Calu3 (cell line): ENCODE data around the gene PRSS33. TPM values are rescaled to one million over a fixed set of nuclear protein-coding genes. Genes with fewer than 3 reads are reported as not detected.
A peak's percentile ranks its signal among the peaks of the same experiment; 100 is the strongest.

ENCODE experiments used
- BruUV-seq: library from RNA; stranded (reverse); fragments of 400-500 nt; replicated peaks from 2 replicates; lab custom pipeline; 2021; lab: Mats Ljungman, UMichigan
- CTCF ChIA-PET: fragments of 300-600 bp; sonication (Branson Sonifier 250); formaldehyde crosslinking; loops from one replicate; lab custom pipeline; 2022; ENCODE audit warnings: antibody characterized with exemption; lab: Charles Lee
- DNase-seq: peaks from one replicate; pipeline ENCODE4 v3.0.0; 2022
- H3K27ac Mint-ChIP-seq: one replicate; pipeline ENCODE4 v1.8.0; 2022; ENCODE audit warnings: mixed read lengths; ENCODE audit not compliant: unreplicated experiment
- H3K27me3 Mint-ChIP-seq: one replicate; pipeline ENCODE4 v1.8.0; 2022; ENCODE audit warnings: mixed read lengths; ENCODE audit not compliant: unreplicated experiment
- H3K36me3 Mint-ChIP-seq: one replicate; pipeline ENCODE4 v1.8.0; 2022; ENCODE audit warnings: mild to moderate bottlenecking, moderate library complexity, mixed read lengths; ENCODE audit not compliant: insufficient read depth, unreplicated experiment
- H3K4me1 Mint-ChIP-seq: one replicate; pipeline ENCODE4 v1.8.0; 2022; ENCODE audit warnings: mild to moderate bottlenecking, low read depth, mixed read lengths; ENCODE audit not compliant: unreplicated experiment
- H3K4me3 Mint-ChIP-seq: one replicate; pipeline ENCODE4 v1.8.0; 2022; ENCODE audit warnings: mild to moderate bottlenecking, low read depth, moderate library complexity, mixed read lengths; ENCODE audit not compliant: unreplicated experiment
- H3K9me3 Mint-ChIP-seq: one replicate; pipeline ENCODE4 v1.8.0; 2022; ENCODE audit warnings: low read depth, mixed read lengths; ENCODE audit not compliant: unreplicated experiment
- intact Hi-C: fragments of 100-400 bp; cut with micrococcal nuclease; formaldehyde crosslinking; loops from one replicate; pipeline ENCODE4 v1.10.0; 2022; ENCODE audit not compliant: unreplicated experiment
- total RNA-seq: library from RNA; stranded (reverse); gene quantifications from 2 replicates; pipeline ENCODE4 v1.2.3, GENCODE V29; 2022
- TF ChIP-seq, protein P1 (sequence below): fragments of 200-600 bp; IDR thresholded peaks from one replicate; pipeline ENCODE4 v1.8.0; 2022; ENCODE audit warnings: antibody characterized with exemption; ENCODE audit not compliant: unreplicated experiment

The PRSS33 gene
- total RNA-seq, 1 experiment from 2014 or later: 13.2 TPM

GRCh38 chr16:2783581-2784357, 3.6 kb downstream of the PRSS33 start:
- H3K27ac Mint-ChIP-seq: no peak overlapping the region
- no peaks in the 10 kb centered on the region for H3K9me3 Mint-ChIP-seq
- H3K4me3 Mint-ChIP-seq: peak overlapping the region; percentile 71
- peaks cover 29% of the 10 kb centered on the region for H3K36me3 Mint-ChIP-seq
- DNase-seq: no peak
- no peaks in the 10 kb centered on the region for H3K27me3 Mint-ChIP-seq
- TF ChIP-seq, protein P1, sequence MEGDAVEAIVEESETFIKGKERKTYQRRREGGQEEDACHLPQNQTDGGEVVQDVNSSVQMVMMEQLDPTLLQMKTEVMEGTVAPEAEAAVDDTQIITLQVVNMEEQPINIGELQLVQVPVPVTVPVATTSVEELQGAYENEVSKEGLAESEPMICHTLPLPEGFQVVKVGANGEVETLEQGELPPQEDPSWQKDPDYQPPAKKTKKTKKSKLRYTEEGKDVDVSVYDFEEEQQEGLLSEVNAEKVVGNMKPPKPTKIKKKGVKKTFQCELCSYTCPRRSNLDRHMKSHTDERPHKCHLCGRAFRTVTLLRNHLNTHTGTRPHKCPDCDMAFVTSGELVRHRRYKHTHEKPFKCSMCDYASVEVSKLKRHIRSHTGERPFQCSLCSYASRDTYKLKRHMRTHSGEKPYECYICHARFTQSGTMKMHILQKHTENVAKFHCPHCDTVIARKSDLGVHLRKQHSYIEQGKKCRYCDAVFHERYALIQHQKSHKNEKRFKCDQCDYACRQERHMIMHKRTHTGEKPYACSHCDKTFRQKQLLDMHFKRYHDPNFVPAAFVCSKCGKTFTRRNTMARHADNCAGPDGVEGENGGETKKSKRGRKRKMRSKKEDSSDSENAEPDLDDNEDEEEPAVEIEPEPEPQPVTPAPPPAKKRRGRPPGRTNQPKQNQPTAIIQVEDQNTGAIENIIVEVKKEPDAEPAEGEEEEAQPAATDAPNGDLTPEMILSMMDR: no peak
- peaks cover 37% of the 10 kb centered on the region for H3K4me1 Mint-ChIP-seq
- TSS peak; percentile 52 for BruUV-seq
- intact Hi-C loops: no loop called here
- CTCF ChIA-PET: interaction anchor here (0.7 to 1.4 kb wide), 4 partner anchors 8 to 84 kb away, joined by 3 to 4 read pairs (median 3); no protein-coding TSS in a partner anchor

DNA sequence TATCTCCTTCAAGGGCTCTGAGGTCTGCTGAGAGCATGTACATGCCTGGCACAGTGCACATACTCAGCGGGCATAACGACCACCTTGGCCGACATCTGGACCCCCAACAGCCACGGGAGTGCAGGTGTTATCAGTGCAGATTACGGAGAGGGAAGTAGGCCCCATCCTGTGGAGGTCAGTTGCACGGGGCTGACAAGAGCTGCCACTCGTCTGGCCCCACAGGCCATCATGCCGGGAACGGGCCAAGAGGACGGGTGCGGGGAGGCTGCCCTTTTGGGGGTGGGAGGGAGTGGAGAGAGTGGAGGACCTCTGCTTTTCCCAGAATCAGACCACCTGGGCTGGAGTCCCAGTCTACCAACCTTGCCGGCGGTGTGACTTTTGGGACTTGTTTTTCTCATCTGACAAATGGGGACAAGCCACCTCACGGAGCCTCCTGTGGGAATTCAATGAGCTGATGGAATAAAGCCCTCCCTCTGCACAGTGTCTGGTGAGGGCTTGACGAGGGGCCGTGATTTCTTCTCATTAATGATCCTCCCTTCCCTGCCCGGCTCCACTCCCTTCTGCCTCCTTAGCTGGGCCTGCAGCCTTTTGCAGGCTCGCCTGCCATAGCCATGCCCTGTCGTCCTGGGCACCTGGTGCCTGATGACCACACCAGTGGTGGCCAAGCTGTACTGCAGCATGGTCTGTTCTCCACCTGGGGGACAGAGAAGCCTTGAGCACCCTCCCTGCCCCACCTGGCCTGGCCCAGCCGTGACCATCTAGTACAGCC, 4.6 kb downstream of the PRSS33 start:
- BruUV-seq: no TSS peak
- Mint-ChIP-seq H3K4me3 (no peak overlapping the region), H3K27me3 (no peaks in the 10 kb centered on the region), H3K27ac (no peak overlapping the region), H3K36me3 (peaks cover 38% of the 10 kb centered on the region), H3K9me3 (no peaks in the 10 kb centered on the region), H3K4me1 (peaks cover 44% of the 10 kb centered on the region)
- CTCF ChIA-PET: interaction anchor here (0.7 to 1.4 kb wide), 3 partner anchors 37 to 85 kb away, joined by 3 to 4 read pairs (median 3); no protein-coding TSS in a partner anchor
- TF ChIP-seq, protein P1: no peak
- peak; percentile 43 for DNase-seq
- intact Hi-C loops: no loop called here

DNA sequence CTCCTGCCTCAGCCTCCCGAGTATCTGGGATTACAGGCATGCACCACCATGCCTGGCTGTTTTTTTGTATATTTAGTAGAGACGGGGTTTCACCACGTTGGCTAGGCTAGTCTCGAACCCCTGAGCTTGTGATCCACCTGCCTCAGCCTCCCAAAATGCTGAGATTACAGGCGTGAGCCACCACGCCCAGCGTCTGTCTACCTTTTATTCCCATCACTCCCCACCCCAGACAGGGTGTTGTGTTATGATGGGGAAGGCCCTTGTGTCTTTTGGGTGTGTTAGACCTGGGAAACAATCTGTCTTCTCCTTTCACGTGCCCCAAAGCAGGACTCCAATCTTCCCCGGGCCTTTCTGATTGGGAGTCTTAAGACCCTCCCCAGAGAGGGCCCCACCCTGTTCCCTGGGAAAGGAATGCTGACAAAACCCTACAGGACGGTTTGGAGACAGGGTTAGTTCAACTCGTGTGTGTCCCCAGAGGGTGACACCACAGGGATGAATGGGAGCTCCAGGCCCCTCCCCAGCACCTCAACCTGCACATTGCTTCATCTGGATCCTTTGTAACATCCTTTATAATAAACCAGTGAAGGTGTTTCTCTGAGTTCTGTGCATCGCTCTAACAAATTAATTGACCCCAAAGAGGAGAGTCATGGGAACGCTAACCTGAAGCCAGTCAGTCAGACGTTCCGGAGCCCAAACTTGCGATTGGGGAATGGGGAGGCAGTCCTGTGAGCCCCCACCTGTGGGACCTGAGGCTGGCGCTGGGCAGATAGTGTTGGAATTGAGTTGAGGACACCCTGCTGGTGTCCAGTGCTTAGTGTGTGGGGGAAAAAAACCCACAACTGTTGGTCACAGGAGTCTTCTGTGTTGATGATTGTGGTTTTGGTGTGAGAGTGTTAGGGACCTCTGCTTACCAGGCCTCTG, 7.1 kb downstream of the PRSS33 start:
- Mint-ChIP-seq H3K4me1 (peaks cover 27% of the 10 kb centered on the region), H3K9me3 (no peaks in the 10 kb centered on the region), H3K4me3 (no peak overlapping the region), H3K27me3 (no peaks in the 10 kb centered on the region), H3K27ac (no peak overlapping the region), H3K36me3 (peaks cover 53% of the 10 kb centered on the region)
- no peak for DNase-seq
- TF ChIP-seq, protein P1: no peak
- CTCF ChIA-PET: interaction anchor here (0.6 kb wide), 1 partner anchor 376 kb away, joined by 3 read pairs; no protein-coding TSS in a partner anchor
- intact Hi-C loops: loop anchor here (5.0 kb wide), 2 partner anchors 42 to 57 kb away; no protein-coding TSS in a partner anchor
- BruUV-seq: no TSS peak
